ENCODE measurements around the gene ADAMTS17.

Gene ADAMTS17

DNA sequence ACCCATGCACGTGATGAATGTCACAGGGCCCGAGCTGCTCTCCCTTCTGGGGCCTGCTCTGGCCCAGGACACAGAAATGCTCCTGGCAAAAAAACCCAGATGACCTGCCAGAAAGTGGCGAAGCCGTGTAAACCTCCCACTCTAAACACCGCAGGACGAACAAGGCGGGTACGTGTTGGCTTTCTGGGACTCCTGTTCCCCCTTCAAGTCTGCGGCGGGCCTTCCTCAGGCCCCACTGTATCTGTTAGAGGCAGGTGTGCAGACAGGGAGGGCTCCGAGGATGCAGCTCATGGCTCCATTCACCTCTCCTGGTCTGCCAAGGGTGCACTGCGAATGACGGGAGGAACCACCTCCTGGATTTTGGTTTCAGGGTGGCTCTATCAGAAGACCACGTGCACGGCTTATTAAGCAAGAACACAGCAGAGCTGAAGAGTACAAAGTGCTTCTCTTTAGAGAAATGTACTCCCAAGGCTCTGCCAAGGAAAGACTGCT, 173.8 kb downstream of the ADAMTS17 start:
- WGBS (ENCODE audit: extremely low coverage, insufficient coverage, insufficient read length): no CpG with 5 or more reads among the region's 15 CpGs
- no peaks in the 10 kb centered on the region for H3K36me3 ChIP-seq (ENCODE audit: control insufficient read depth in 1 of 2, insufficient read depth in 2 of 2, low read length in 2 of 2)
- H4K91ac ChIP-seq (ENCODE audit: low read depth, low read length): no peak overlapping the region

DNA sequence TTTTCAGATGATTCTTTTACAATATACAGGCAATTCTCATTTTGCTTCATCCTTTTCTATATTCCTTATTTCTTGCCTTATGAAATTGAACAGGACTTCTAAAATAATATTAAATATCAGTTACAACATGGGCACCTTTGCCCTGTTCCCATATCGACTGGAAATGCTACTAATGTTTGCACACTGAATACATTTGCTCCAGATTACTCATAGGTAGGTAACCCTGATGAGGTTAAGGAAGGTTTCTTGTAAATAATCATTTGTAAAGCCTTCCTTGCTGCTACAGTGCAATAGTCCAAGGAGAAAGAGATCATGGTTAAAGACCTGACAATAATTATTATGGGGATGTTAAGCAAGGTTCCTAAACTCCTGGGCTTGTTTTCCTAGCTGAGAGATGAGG, 175.5 kb downstream of the ADAMTS17 start:
- no peak overlapping the region for H3K4me2 ChIP-seq (ENCODE audit: low read length)
- no peak overlapping the region for H2AK5ac ChIP-seq (ENCODE audit: low read length)
- H2AFZ ChIP-seq (ENCODE audit: insufficient read depth, low read length, poor library complexity): no peak overlapping the region
- H3K36me3 ChIP-seq (ENCODE audit: control insufficient read depth in 1 of 2, insufficient read depth in 2 of 2, low read length in 2 of 2): no peaks in the 10 kb centered on the region
- H3K4ac ChIP-seq (ENCODE audit: low read depth, low read length): no peak overlapping the region
- no peak overlapping the region for H3K27ac ChIP-seq (ENCODE audit: low read depth, low read length)
- WGBS (ENCODE audit: extremely low coverage, insufficient coverage, insufficient read length): no CpG with 5 or more reads among the region's 1 CpG
- H4K8ac ChIP-seq (ENCODE audit: low read depth, low read length): no peak overlapping the region
- no peak overlapping the region for H3K4me3 ChIP-seq (ENCODE audit: low read depth, low read length)
- H4K91ac ChIP-seq (ENCODE audit: low read depth, low read length): no peak overlapping the region
- no peak overlapping the region for H3K14ac ChIP-seq (ENCODE audit: low read length)
- H3K27me3 ChIP-seq (ENCODE audit: insufficient read depth, low read length): no peaks in the 10 kb centered on the region
- peaks cover 9% of the 10 kb centered on the region for H3K9me3 ChIP-seq (ENCODE audit: insufficient read depth, low read depth, low read length)
- H3K23ac ChIP-seq (ENCODE audit: low read length): no peak overlapping the region
- no peaks in the 10 kb centered on the region for H3K4me1 ChIP-seq (ENCODE audit: control insufficient read depth in 1 of 2, insufficient read depth in 2 of 2, low read length in 2 of 2)
- H2BK5ac ChIP-seq (ENCODE audit: low read depth, low read length, poor library complexity): no peak overlapping the region
- no peak overlapping the region for H3K9ac ChIP-seq (ENCODE audit: low read length)
- no peak overlapping the region for H3K18ac ChIP-seq (ENCODE audit: low read length)
- H3K79me1 ChIP-seq (ENCODE audit: low read length): no peaks in the 10 kb centered on the region
- no peak overlapping the region for H4K12ac ChIP-seq (ENCODE audit: low read depth, low read length)
- no peak overlapping the region for H2BK120ac ChIP-seq (ENCODE audit: insufficient read depth, low read length, poor library complexity)
- no peak for DNase-seq
- no peak overlapping the region for H2BK12ac ChIP-seq (ENCODE audit: low read length)
- no peaks in the 10 kb centered on the region for H3K79me2 ChIP-seq (ENCODE audit: control insufficient read depth, insufficient read depth, low read length, poor library complexity)

More for the DNA sequence above, 173.8 kb downstream of the ADAMTS17 start:
- peaks cover 17% of the 10 kb centered on the region for H3K9me3 ChIP-seq (ENCODE audit: insufficient read depth, low read depth, low read length)
- H2BK12ac ChIP-seq (ENCODE audit: low read length): no peak overlapping the region
- H3K9ac ChIP-seq (ENCODE audit: low read length): no peak overlapping the region
- no peaks in the 10 kb centered on the region for H3K79me2 ChIP-seq (ENCODE audit: control insufficient read depth, insufficient read depth, low read length, poor library complexity)
- H3K79me1 ChIP-seq (ENCODE audit: low read length): no peaks in the 10 kb centered on the region
- H4K12ac ChIP-seq (ENCODE audit: low read depth, low read length): no peak overlapping the region
- no peaks in the 10 kb centered on the region for H3K27me3 ChIP-seq (ENCODE audit: insufficient read depth, low read length)
- no peak overlapping the region for H3K4me2 ChIP-seq (ENCODE audit: low read length)
- H2BK120ac ChIP-seq (ENCODE audit: insufficient read depth, low read length, poor library complexity): no peak overlapping the region
- H3K4me3 ChIP-seq (ENCODE audit: low read depth, low read length): no peak overlapping the region
- H2AK5ac ChIP-seq (ENCODE audit: low read length): no peak overlapping the region
- DNase-seq: no peak
- no peak overlapping the region for H2BK5ac ChIP-seq (ENCODE audit: low read depth, low read length, poor library complexity)
- no peak overlapping the region for H4K8ac ChIP-seq (ENCODE audit: low read depth, low read length)
- no peaks in the 10 kb centered on the region for H3K4me1 ChIP-seq (ENCODE audit: control insufficient read depth in 1 of 2, insufficient read depth in 2 of 2, low read length in 2 of 2)
- H3K18ac ChIP-seq (ENCODE audit: low read length): no peak overlapping the region
- H3K27ac ChIP-seq (ENCODE audit: low read depth, low read length): no peak overlapping the region
- no peak overlapping the region for H3K4ac ChIP-seq (ENCODE audit: low read depth, low read length)
- no peak overlapping the region for H3K23ac ChIP-seq (ENCODE audit: low read length)
- no peak overlapping the region for H3K14ac ChIP-seq (ENCODE audit: low read length)
- no peak overlapping the region for H2AFZ ChIP-seq (ENCODE audit: insufficient read depth, low read length, poor library complexity)

DNA sequence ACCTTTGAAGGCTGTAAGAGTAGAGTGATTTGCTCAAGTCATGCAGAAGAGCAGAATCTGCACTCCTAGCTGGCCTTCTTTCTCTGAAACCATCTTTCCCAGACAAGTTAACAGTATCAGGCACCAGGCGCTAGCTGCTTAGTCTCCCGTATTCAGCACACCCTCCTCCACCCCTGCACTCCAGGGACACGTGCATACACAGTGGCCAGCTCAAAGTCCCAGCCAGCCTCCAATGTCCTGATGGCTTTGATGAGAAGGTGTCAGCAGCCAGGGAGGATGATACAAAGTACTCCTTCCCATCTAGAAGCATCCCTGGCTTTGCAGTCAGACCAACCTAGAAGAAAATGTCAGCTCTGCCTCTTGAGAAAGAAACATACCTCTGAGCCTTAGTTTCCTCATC, 177.8 kb downstream of the ADAMTS17 start:
- Histone ChIP-seq H4K12ac (ENCODE audit: low read depth, low read length) (no peak overlapping the region), H2BK5ac (ENCODE audit: low read depth, low read length, poor library complexity) (no peak overlapping the region), H2BK120ac (ENCODE audit: insufficient read depth, low read length, poor library complexity) (no peak overlapping the region), H4K91ac (ENCODE audit: low read depth, low read length) (no peak overlapping the region), H3K79me1 (ENCODE audit: low read length) (no peaks in the 10 kb centered on the region), H2BK12ac (ENCODE audit: low read length) (no peak overlapping the region), H3K9me3 (ENCODE audit: insufficient read depth, low read depth, low read length) (peaks cover 5% of the 10 kb centered on the region), H2AK5ac (ENCODE audit: low read length) (no peak overlapping the region), H3K18ac (ENCODE audit: low read length) (no peak overlapping the region), H3K4ac (ENCODE audit: low read depth, low read length) (no peak overlapping the region), H3K9ac (ENCODE audit: low read length) (no peak overlapping the region), H3K79me2 (ENCODE audit: control insufficient read depth, insufficient read depth, low read length, poor library complexity) (no peaks in the 10 kb centered on the region), H3K4me3 (ENCODE audit: low read depth, low read length) (no peak overlapping the region), H2AFZ (ENCODE audit: insufficient read depth, low read length, poor library complexity) (no peak overlapping the region), H3K36me3 (ENCODE audit: control insufficient read depth in 1 of 2, insufficient read depth in 2 of 2, low read length in 2 of 2) (no peaks in the 10 kb centered on the region), H3K27ac (ENCODE audit: low read depth, low read length) (no peak overlapping the region), H4K8ac (ENCODE audit: low read depth, low read length) (no peak overlapping the region), H3K14ac (ENCODE audit: low read length) (no peak overlapping the region), H3K4me1 (ENCODE audit: control insufficient read depth in 1 of 2, insufficient read depth in 2 of 2, low read length in 2 of 2) (no peaks in the 10 kb centered on the region), H3K27me3 (ENCODE audit: insufficient read depth, low read length) (no peaks in the 10 kb centered on the region), H3K4me2 (ENCODE audit: low read length) (no peak overlapping the region), H3K23ac (ENCODE audit: low read length) (no peak overlapping the region)
- no CpG with 5 or more reads among the region's 3 CpGs for WGBS (ENCODE audit: extremely low coverage, insufficient coverage, insufficient read length)
- no peak for DNase-seq

DNA sequence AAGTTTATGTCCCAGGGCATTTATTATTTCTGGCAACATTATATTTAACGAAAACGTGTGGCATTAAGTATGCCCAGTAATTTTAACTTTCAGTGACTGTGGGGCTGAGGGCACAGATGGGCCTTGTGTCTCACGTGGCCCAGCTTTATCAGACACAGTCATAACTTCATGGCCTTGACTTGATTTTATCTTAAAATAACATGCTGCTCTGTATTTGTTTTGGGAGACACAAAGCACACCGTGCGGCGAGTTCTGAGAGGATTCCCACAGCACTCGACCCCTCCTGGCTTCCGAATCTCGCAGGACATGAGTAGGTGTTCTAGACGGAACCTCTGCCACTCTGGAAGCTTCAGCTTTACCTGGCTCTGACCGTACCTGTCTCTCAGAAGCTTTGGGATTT, 180.8 kb downstream of the ADAMTS17 start:
- H2AFZ ChIP-seq (ENCODE audit: insufficient read depth, low read length, poor library complexity): no peak overlapping the region
- H2BK12ac ChIP-seq (ENCODE audit: low read length): no peak overlapping the region
- no peak overlapping the region for H2BK120ac ChIP-seq (ENCODE audit: insufficient read depth, low read length, poor library complexity)
- H3K18ac ChIP-seq (ENCODE audit: low read length): no peak overlapping the region
- no peak overlapping the region for H4K8ac ChIP-seq (ENCODE audit: low read depth, low read length)
- H2AK5ac ChIP-seq (ENCODE audit: low read length): no peak overlapping the region
- no CpG with 5 or more reads among the region's 11 CpGs for WGBS (ENCODE audit: extremely low coverage, insufficient coverage, insufficient read length)
- H3K4me3 ChIP-seq (ENCODE audit: low read depth, low read length): no peak overlapping the region
- H4K91ac ChIP-seq (ENCODE audit: low read depth, low read length): no peak overlapping the region
- no peaks in the 10 kb centered on the region for H3K79me1 ChIP-seq (ENCODE audit: low read length)
- no peak overlapping the region for H3K9ac ChIP-seq (ENCODE audit: low read length)
- peaks cover 2% of the 10 kb centered on the region for H3K9me3 ChIP-seq (ENCODE audit: insufficient read depth, low read depth, low read length)
- H3K4ac ChIP-seq (ENCODE audit: low read depth, low read length): no peak overlapping the region
- H3K79me2 ChIP-seq (ENCODE audit: control insufficient read depth, insufficient read depth, low read length, poor library complexity): no peaks in the 10 kb centered on the region
- no peaks in the 10 kb centered on the region for H3K36me3 ChIP-seq (ENCODE audit: control insufficient read depth in 1 of 2, insufficient read depth in 2 of 2, low read length in 2 of 2)
- no peak overlapping the region for H3K23ac ChIP-seq (ENCODE audit: low read length)
- no peak overlapping the region for H3K14ac ChIP-seq (ENCODE audit: low read length)
- H3K27ac ChIP-seq (ENCODE audit: low read depth, low read length): no peak overlapping the region
- H3K4me1 ChIP-seq (ENCODE audit: control insufficient read depth in 1 of 2, insufficient read depth in 2 of 2, low read length in 2 of 2): no peaks in the 10 kb centered on the region
- DNase-seq: no peak
- no peak overlapping the region for H3K4me2 ChIP-seq (ENCODE audit: low read length)
- H4K12ac ChIP-seq (ENCODE audit: low read depth, low read length): no peak overlapping the region
- no peak overlapping the region for H2BK5ac ChIP-seq (ENCODE audit: low read depth, low read length, poor library complexity)
- no peaks in the 10 kb centered on the region for H3K27me3 ChIP-seq (ENCODE audit: insufficient read depth, low read length)
